ENCODE results near the gene IFITM1. TPM values are rescaled to one million over a fixed set of nuclear protein-coding genes. Genes with fewer than 3 reads are reported as not detected.

IFITM1 gene
- polyA plus RNA-seq, 1 donor (not counting 4 experiments of a cell fraction or from before 2014, with no cell fraction given) = 333 TPM

- Histone ChIP-seq H3K9me3 (ENCODE audit: control insufficient read depth, low read depth, low read length) (no peaks in the 10 kb centered on the region), H3K27ac (ENCODE audit: control insufficient read depth, insufficient read depth, low read length) (no peak overlapping the region), H4K20me1 (ENCODE audit: control insufficient read depth, extremely low read depth, insufficient read depth, low read length) (no peaks in the 10 kb centered on the region), H3K79me2 (ENCODE audit: control insufficient read depth, insufficient read depth, low read length) (no peaks in the 10 kb centered on the region), H3K27me3 (ENCODE audit: control insufficient read depth, extremely low read depth, insufficient read depth, low read length) (peaks cover 30% of the 10 kb centered on the region), H3K4me3 (ENCODE audit: control insufficient read depth in 2 of 3, extremely low read depth in 1 of 3, insufficient read depth in 2 of 3, low read depth in 1 of 3, low read length in 3 of 3) (peak overlapping the region in 1 of 3 experiments; percentile 2), H3K9me1 (ENCODE audit: control insufficient read depth, extremely low read depth, insufficient read depth, low read length) (no peaks in the 10 kb centered on the region), H3K4me2 (ENCODE audit: control insufficient read depth, extremely low read depth, insufficient read depth, low read depth, low read length) (no peak overlapping the region), H2AFZ (ENCODE audit: control insufficient read depth, low read length) (no peak overlapping the region), H3K4me1 (ENCODE audit: control insufficient read depth, extremely low read depth, insufficient read depth, low read length) (peaks cover 7% of the 10 kb centered on the region), H3K9ac (ENCODE audit: control insufficient read depth, extremely low read depth, insufficient read depth, low read length) (no peak overlapping the region), H3K36me3 (ENCODE audit: control insufficient read depth in 2 of 2, extremely low read depth in 1 of 2, insufficient read depth in 2 of 2, low read length in 2 of 2) (no peaks in the 10 kb centered on the region)
- FAIRE-seq (no peak), DNase-seq (ENCODE audit: low read depth, low spot score) (no peak)
- no peak for TF ChIP-seq EZH2 (IDR thresholded peaks at IDR 0.05; ENCODE audit: low read length)
- no peak for TF ChIP-seq CTCF (optimal IDR thresholded peaks at IDR 0.05 in 1 of 3, IDR thresholded peaks at IDR 0.05 in 1 of 3, conservative IDR thresholded peaks at IDR 0.05 in 1 of 3; ENCODE audit: extremely low read depth in 1 of 3, insufficient read depth in 2 of 3, low read length in 3 of 3)
- dilution Hi-C loops (cut with MboI; ENCODE audit: extremely low pct_ligation_motif_present, low sequenced_read_pairs) = no loop called here
Observed at GRCh38 chr11:289398-289711, 24.5 kb upstream of the IFITM1 start.

- Histone ChIP-seq H2AFZ (ENCODE audit: control insufficient read depth, low read length) (no peak overlapping the region), H4K20me1 (ENCODE audit: control insufficient read depth, extremely low read depth, insufficient read depth, low read length) (no peaks in the 10 kb centered on the region), H3K9ac (ENCODE audit: control insufficient read depth, extremely low read depth, insufficient read depth, low read length) (no peak overlapping the region), H3K79me2 (ENCODE audit: control insufficient read depth, insufficient read depth, low read length) (no peaks in the 10 kb centered on the region), H3K9me1 (ENCODE audit: control insufficient read depth, extremely low read depth, insufficient read depth, low read length) (no peaks in the 10 kb centered on the region), H3K27me3 (ENCODE audit: control insufficient read depth, extremely low read depth, insufficient read depth, low read length) (peaks cover 30% of the 10 kb centered on the region), H3K9me3 (ENCODE audit: control insufficient read depth, low read depth, low read length) (no peaks in the 10 kb centered on the region), H3K4me1 (ENCODE audit: control insufficient read depth, extremely low read depth, insufficient read depth, low read length) (peaks cover 7% of the 10 kb centered on the region), H3K4me2 (ENCODE audit: control insufficient read depth, extremely low read depth, insufficient read depth, low read depth, low read length) (no peak overlapping the region), H3K27ac (ENCODE audit: control insufficient read depth, insufficient read depth, low read length) (no peak overlapping the region), H3K36me3 (ENCODE audit: control insufficient read depth in 2 of 2, extremely low read depth in 1 of 2, insufficient read depth in 2 of 2, low read length in 2 of 2) (no peaks in the 10 kb centered on the region), H3K4me3 (ENCODE audit: control insufficient read depth in 2 of 3, extremely low read depth in 1 of 3, insufficient read depth in 2 of 3, low read depth in 1 of 3, low read length in 3 of 3) (no peak overlapping the region)
- dilution Hi-C loops (cut with MboI; ENCODE audit: extremely low pct_ligation_motif_present, low sequenced_read_pairs) = no loop called here
- FAIRE-seq = no peak
- no peak for TF ChIP-seq EZH2 (IDR thresholded peaks at IDR 0.05; ENCODE audit: low read length)
- no peak for TF ChIP-seq CTCF (optimal IDR thresholded peaks at IDR 0.05 in 1 of 3, IDR thresholded peaks at IDR 0.05 in 1 of 3, conservative IDR thresholded peaks at IDR 0.05 in 1 of 3; ENCODE audit: extremely low read depth in 1 of 3, insufficient read depth in 2 of 3, low read length in 3 of 3)
- DNase-seq (ENCODE audit: low read depth, low spot score) = no peak
Observed at GRCh38 chr11:289712-290620, 23.9 kb upstream of the IFITM1 start.

Measured in keratinocyte (primary cell).